Body of pancreas (tissue), 4 donors: ENCODE data around the gene NDUFV3. TPM values are rescaled to one million over a fixed set of nuclear protein-coding genes. Genes with fewer than 3 reads are reported as not detected.
A peak's percentile ranks its signal among the peaks of the same experiment; 100 is the strongest.

ENCODE experiments used
- ATAC-seq: fragments of 150-250 bp; one replicate; pipeline ENCODE4 v1.9.1; 2016
- DNase-seq, 4 donors: peaks; one replicate each; pipeline ENCODE4 v3.0.0-alpha.2; 2019
- H3K27ac ChIP-seq, 4 donors: fragments of 200-600 bp; sonication (generic); 1 replicate in 3 of 4; 2 replicates in 1 of 4; pipeline versions ENCODE4 v1.5.1 to v1.6.1; 2016 to 2019; ENCODE audit warnings: mild to moderate bottlenecking in 1 of 4, mixed read lengths in 1 of 4, moderate library complexity in 1 of 4
- H3K27me3 ChIP-seq, 2 donors: fragments of 200-600 bp; sonication (generic); one replicate each; pipeline ENCODE4 v1.6.0; 2016; ENCODE audit warnings: mild to moderate bottlenecking in 1 of 2
- H3K36me3 ChIP-seq, 2 donors: fragments of 200-600 bp; sonication (generic); replicated peaks in 1 of 2; 2 replicates each; pipeline ENCODE4 v1.5.1; 2016; ENCODE audit warnings: low read depth in 2 of 2; ENCODE audit not compliant: insufficient read depth in 1 of 2
- H3K4me1 ChIP-seq: fragments of 200-600 bp; sonication (generic); one replicate; pipeline ENCODE4 v1.6.0; 2016
- H3K4me3 ChIP-seq, 2 donors: fragments of 200-600 bp; sonication (generic); 1 replicate in 1 of 2; 2 replicates in 1 of 2; pipeline ENCODE4 v1.5.1; 2016 to 2019
- H3K9me3 ChIP-seq, 3 donors: fragments of 200-600 bp; sonication (generic); 1 replicate in 2 of 3; 2 replicates in 1 of 3; pipeline ENCODE4 v1.5.1; 2016
- CTCF ChIP-seq, 7 experiments: fragments of 450-650 bp in 4 of 7; fragments of 200-600 bp in 3 of 7; sonication (generic) in 3 of 7; IDR thresholded peaks; one replicate each; pipeline ENCODE4 v1.5.1; 2016 to 2019; ENCODE audit warnings: antibody characterized with exemption in 7 of 7
- POLR2A ChIP-seq, 3 donors: fragments of 450-650 bp; IDR thresholded peaks; one replicate each; pipeline ENCODE4 v1.6.1; 2016; ENCODE audit warnings: antibody characterized with exemption in 3 of 3, mild to moderate bottlenecking in 2 of 3
- WGBS, 2 donors: methylation state at CpG; one replicate each; pipeline ENCODE4 v1.1.5; 2017; 5-methylcytosine and 5-hydroxymethylcytosine counted together
- intact Hi-C: fragments of 100-400 bp; cut with DNase I; formaldehyde crosslinking; loops from one replicate; pipeline ENCODE4 v1.15.1; 2023
- total RNA-seq, 2 donors: library from RNA; depleted of rRNA; stranded (reverse); fragments of >200 nt; gene quantifications; one replicate each; pipeline ENCODE4 v1.1.0, GENCODE V29; 2016

NDUFV3 gene
- total RNA-seq, 2 donors from 2014 or later: 42.3 to 55.0 TPM

DNA sequence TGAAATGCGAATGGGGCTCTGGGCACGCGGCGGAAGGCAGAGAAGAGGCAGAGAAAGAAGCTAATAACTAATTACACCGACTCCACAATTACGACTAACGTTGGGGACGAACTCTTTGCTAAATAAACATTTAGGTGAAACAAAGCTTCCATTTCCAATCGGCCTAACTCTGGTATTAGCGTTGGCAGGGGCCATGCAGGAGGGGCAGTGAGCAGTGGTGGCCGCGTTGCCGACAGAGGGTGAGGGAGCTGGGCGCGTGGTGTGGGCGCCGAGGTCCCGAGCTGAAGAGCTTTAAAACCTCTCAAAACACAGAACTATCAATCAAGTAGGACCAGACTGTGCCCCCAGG lies 553 bp upstream of the NDUFV3 start:
- H3K4me1 ChIP-seq: peaks cover 14% of the 10 kb centered on the region
- H3K36me3 ChIP-seq: peaks cover 4 to 6% of the 10 kb centered on the region in 2 donors
- peak overlapping the region; percentile 6 to 11 for H3K4me3 ChIP-seq
- intact Hi-C loops: no loop called here
- ATAC-seq (peak; percentile 33), DNase-seq (no peak)
- H3K27me3 ChIP-seq: no peaks in the 10 kb centered on the region
- 3 to 6% methylated on average over 18 of the region's 18 CpGs for WGBS, 2 donors
- TF ChIP-seq CTCF (IDR thresholded peaks at IDR 0.05): peak in 1 of 7 experiments; percentile 4
- no peak for TF ChIP-seq POLR2A (IDR thresholded peaks at IDR 0.05)
- no peaks in the 10 kb centered on the region for H3K9me3 ChIP-seq
- peak overlapping the region; percentile 84 to 97 (median 95) for H3K27ac ChIP-seq

DNA sequence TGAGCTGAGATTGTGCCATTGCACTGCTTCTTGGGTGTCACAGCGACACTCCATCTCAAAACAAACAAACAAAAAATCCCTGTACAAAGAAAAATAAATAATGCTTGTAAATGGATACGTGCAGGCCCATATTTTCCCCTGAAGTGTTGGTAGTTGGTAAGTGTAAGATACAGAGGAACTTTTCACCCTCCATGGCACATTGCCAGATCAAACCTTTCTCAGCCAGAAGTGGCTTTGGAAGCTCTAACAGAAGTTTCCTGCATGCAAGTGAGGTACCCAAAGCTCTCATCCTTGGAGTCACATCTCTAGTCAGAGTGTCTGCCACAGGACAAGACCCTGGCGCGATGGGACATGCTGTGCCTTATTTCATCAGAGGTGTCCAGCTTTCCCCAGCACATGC lies 7.3 kb downstream of the NDUFV3 start:
- H3K4me1 ChIP-seq: peaks cover 1% of the 10 kb centered on the region
- H3K9me3 ChIP-seq: no peaks in the 10 kb centered on the region
- TF ChIP-seq CTCF (IDR thresholded peaks at IDR 0.05) (no peak), POLR2A (IDR thresholded peaks at IDR 0.05) (no peak)
- intact Hi-C loops: no loop called here
- no peak overlapping the region for H3K4me3 ChIP-seq
- 84 to 93% methylated on average over 4 of the region's 4 CpGs for WGBS, 2 donors
- H3K27ac ChIP-seq: no peak overlapping the region
- H3K36me3 ChIP-seq: peaks cover 15 to 17% of the 10 kb centered on the region in 2 donors
- ATAC-seq (no peak), DNase-seq (no peak)
- H3K27me3 ChIP-seq: no peaks in the 10 kb centered on the region

- Histone ChIP-seq H3K36me3 (peaks cover 9 to 13% of the 10 kb centered on the region in 2 donors), H3K27me3 (no peaks in the 10 kb centered on the region), H3K9me3 (no peaks in the 10 kb centered on the region), H3K27ac (no peak overlapping the region), H3K4me3 (no peak overlapping the region), H3K4me1 (no peaks in the 10 kb centered on the region)
- 90 to 91% methylated on average over 11 of the region's 11 CpGs for WGBS, 2 donors
- intact Hi-C loops: no loop called here
- ATAC-seq: no peak
- DNase-seq: no peak
- TF ChIP-seq POLR2A (IDR thresholded peaks at IDR 0.05): no peak
- TF ChIP-seq CTCF (IDR thresholded peaks at IDR 0.05): no peak
Observed at GRCh38 chr21:42903817-42904216, 10.7 kb downstream of the NDUFV3 start.

GRCh38 chr21:42905195-42905594 lies 12.1 kb downstream of the NDUFV3 start:
- peaks cover 9 to 20% of the 10 kb centered on the region in 2 donors for H3K36me3 ChIP-seq

More at GRCh38 chr21:42905195-42905594, 12.1 kb downstream of the NDUFV3 start:
- H3K4me3 ChIP-seq: no peak overlapping the region
- DNase-seq (no peak), ATAC-seq (no peak)
- no peak overlapping the region for H3K27ac ChIP-seq
- intact Hi-C loops: no loop called here
- H3K4me1 ChIP-seq: no peaks in the 10 kb centered on the region
- TF ChIP-seq CTCF (IDR thresholded peaks at IDR 0.05): no peak
- TF ChIP-seq POLR2A (IDR thresholded peaks at IDR 0.05): no peak
- 94 to 96% methylated on average over 8 of the region's 8 CpGs for WGBS, 2 donors
- no peaks in the 10 kb centered on the region for H3K9me3 ChIP-seq
- H3K27me3 ChIP-seq: no peaks in the 10 kb centered on the region
